Naive B cell (primary cell): ENCODE data around the gene PDCD5. TPM values are rescaled to one million over a fixed set of nuclear protein-coding genes. Genes with fewer than 3 reads are reported as not detected.
"Not testable (repeated sequence)": the region's sequence is repeated elsewhere in the genome, so short reads cannot be mapped to it uniquely, and the experiment has no call there.

ENCODE experiments used
- ATAC-seq, 2 donors: fragments of 150-1000 bp; cut with Tn5 transposase; 2 replicates each; pipeline ENCODE4 v1.10.0; 2021; ENCODE audit warnings: low read depth in 2 of 2, mild to moderate bottlenecking in 2 of 2, moderate library complexity in 2 of 2
- DNase-seq: peaks from one replicate; pipeline ENCODE4 v3.0.0; 2022
- H3K27ac Mint-ChIP-seq, 6 donors: one replicate each; pipeline ENCODE4 v1.8.0; 2020 to 2022; ENCODE audit warnings: mild to moderate bottlenecking in 6 of 6, mixed read lengths in 6 of 6, moderate library complexity in 5 of 6, inconsistent platforms in 2 of 6
- H3K27me3 Mint-ChIP-seq, 3 donors: one replicate each; pipeline ENCODE4 v1.8.0; 2021 to 2022; ENCODE audit warnings: mixed read lengths in 3 of 3, mild to moderate bottlenecking in 1 of 3
- H3K36me3 Mint-ChIP-seq, 2 donors: one replicate each; pipeline ENCODE4 v1.8.0; 2020 to 2022; ENCODE audit warnings: mixed read lengths in 2 of 2, inconsistent platforms in 1 of 2, mild to moderate bottlenecking in 1 of 2
- H3K4me1 Mint-ChIP-seq, 3 donors: one replicate each; pipeline ENCODE4 v1.8.0; 2020 to 2022; ENCODE audit warnings: mixed read lengths in 3 of 3, inconsistent platforms in 1 of 3, mild to moderate bottlenecking in 1 of 3, moderate library complexity in 1 of 3
- H3K4me3 Mint-ChIP-seq, 8 donors: one replicate each; pipeline ENCODE4 v1.8.0; 2020 to 2022; ENCODE audit warnings: mild to moderate bottlenecking in 8 of 8, mixed read lengths in 8 of 8, moderate library complexity in 8 of 8, inconsistent platforms in 2 of 8
- H3K9me3 Mint-ChIP-seq, 7 donors: one replicate each; pipeline ENCODE4 v1.8.0; 2020 to 2022; ENCODE audit warnings: mixed read lengths in 7 of 7, mild to moderate bottlenecking in 5 of 7, inconsistent platforms in 2 of 7, moderate library complexity in 1 of 7
- polyA plus RNA-seq, 6 donors: library from polyadenylated mRNA; unstranded; fragments of 300-500 nt; fragmentation: Illumina TruSeq; gene quantifications; one replicate each; pipeline ENCODE4 v1.2.3, GENCODE V29; 2021; ENCODE audit warnings: low read depth in 6 of 6

The PDCD5 gene, protein sequence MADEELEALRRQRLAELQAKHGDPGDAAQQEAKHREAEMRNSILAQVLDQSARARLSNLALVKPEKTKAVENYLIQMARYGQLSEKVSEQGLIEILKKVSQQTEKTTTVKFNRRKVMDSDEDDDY
- polyA plus RNA-seq: 100 to 1,000 TPM in 2 of 6 donors, 10 to 100 TPM in 4; 83.3 to 130 (median 96.5) TPM

DNA sequence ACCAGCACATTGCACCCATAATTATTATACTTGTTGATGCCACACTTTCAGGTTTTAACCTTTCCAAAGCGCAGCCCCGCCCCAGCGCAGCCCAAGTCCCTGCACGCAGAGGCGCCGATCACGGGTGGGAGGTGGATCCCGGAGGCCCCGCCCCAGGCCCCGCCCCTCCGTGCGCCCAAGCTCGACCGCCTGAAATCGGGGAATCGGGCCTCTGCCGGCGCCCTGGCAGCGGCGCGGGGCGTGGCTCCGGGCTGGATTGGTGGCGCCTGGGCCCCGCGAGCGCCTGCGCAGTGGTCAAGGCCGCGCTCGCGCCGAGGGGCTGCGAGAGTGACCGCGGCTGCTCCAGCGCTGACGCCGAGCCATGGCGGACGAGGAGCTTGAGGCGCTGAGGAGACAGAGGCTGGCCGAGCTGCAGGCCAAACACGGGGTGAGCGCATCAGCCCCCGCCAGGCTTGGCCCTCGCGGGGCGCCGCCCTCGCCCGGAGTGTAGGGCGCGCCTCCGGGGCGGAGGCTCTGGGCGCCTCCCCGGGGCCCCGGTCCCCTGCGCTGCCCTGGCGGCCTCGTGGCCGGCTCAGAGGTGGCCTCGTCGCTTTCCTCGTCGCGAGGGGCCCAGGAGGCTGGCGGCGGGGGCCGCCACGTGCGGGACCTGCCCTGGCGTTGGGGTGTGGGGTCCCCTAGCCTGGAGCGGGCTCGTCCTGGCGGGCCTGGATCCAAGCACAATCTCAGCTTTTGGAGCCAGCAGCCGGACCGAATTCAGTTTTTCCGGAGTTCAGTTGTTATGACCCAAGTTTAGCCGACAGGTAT, at the start of gene PDCD5:
Gene PDCD5, plus strand, starts transcription at position 290 of the 804 bp plus-strand sequence. Its CDS starts 72 bp downstream, at position 362.
- Mint-ChIP-seq H3K4me1 (peaks cover 10 to 23% (median 21%) of the 10 kb centered on the region in 3 donors), H3K9me3 (peaks cover 0 to 2% (median 0%) of the 10 kb centered on the region in 7 donors), H3K36me3 (peaks cover 0 to 3% of the 10 kb centered on the region in 2 donors), H3K4me3 (peak within 1 kb of the TSS; percentile 91 to 97 (median 95)), H3K27ac (peak within 1 kb of the TSS; percentile 78 to 96 (median 87)), H3K27me3 (peaks cover 2 to 18% (median 17%) of the 10 kb centered on the region in 3 donors)
- peak; percentile 90 for DNase-seq
- ATAC-seq: peak; percentile 91 to 93

DNA sequence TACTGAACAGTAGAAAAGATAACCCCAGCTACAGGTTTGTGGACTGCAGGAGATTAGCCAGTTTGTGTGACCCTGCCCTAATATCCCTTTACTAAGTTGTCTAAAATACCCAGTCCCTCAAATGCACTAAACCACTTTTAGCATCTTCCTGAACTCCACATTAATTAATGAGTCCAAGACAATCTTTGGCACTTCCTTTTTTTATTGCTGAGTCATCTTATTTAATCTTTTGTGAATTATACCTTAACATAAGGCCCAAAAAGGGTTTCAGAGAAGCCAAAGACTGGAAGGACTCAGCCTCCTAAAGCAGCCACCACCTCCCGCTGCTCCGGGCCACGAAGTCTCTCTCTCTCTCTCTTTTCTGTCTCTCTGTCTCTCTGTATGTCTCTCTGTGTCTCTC, 48.8 kb upstream of the PDCD5 start:
- no peak for ATAC-seq
- H3K9me3 Mint-ChIP-seq: peaks cover 12 to 58% (median 36%) of the 10 kb centered on the region in 7 donors
- no peak for DNase-seq
- peaks cover 10 to 18% (median 11%) of the 10 kb centered on the region in 3 donors for H3K27me3 Mint-ChIP-seq
- H3K36me3 Mint-ChIP-seq: peaks cover 0 to 10% of the 10 kb centered on the region in 2 donors
- H3K4me1 Mint-ChIP-seq: no peaks in the 10 kb centered on the region
- H3K4me3 Mint-ChIP-seq: peak overlapping the region in 1 of 8 donors; percentile 59
- H3K27ac Mint-ChIP-seq: no peak overlapping the region

DNA sequence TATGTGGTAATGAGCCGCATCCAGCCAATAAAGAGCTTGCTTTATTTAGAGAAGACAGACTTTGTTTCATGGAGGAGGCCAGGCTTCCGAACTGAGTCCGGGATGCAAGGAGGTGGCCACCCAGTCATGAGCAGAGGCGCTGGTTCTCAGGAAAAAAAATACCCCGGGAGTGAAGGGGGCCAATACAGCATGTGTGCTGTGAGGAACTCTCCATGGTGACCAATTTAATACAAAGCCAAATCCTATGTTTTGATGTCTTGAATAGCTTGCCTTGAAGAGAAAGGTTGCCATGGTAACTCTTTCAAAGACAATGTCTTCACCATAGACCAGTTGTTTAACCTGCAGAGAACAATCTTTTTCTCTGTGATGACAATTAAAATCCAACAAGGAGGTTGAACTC, 43.4 kb upstream of the PDCD5 start:
- no peak for ATAC-seq
- H3K9me3 Mint-ChIP-seq: peaks cover 12 to 40% (median 29%) of the 10 kb centered on the region in 7 donors
- H3K4me3 Mint-ChIP-seq: no peak overlapping the region
- peaks cover 0 to 15% of the 10 kb centered on the region in 2 donors for H3K36me3 Mint-ChIP-seq
- no peak for DNase-seq
- H3K27me3 Mint-ChIP-seq: peaks cover 19 to 30% (median 19%) of the 10 kb centered on the region in 3 donors
- H3K27ac Mint-ChIP-seq: no peak overlapping the region
- H3K4me1 Mint-ChIP-seq: no peaks in the 10 kb centered on the region

DNA sequence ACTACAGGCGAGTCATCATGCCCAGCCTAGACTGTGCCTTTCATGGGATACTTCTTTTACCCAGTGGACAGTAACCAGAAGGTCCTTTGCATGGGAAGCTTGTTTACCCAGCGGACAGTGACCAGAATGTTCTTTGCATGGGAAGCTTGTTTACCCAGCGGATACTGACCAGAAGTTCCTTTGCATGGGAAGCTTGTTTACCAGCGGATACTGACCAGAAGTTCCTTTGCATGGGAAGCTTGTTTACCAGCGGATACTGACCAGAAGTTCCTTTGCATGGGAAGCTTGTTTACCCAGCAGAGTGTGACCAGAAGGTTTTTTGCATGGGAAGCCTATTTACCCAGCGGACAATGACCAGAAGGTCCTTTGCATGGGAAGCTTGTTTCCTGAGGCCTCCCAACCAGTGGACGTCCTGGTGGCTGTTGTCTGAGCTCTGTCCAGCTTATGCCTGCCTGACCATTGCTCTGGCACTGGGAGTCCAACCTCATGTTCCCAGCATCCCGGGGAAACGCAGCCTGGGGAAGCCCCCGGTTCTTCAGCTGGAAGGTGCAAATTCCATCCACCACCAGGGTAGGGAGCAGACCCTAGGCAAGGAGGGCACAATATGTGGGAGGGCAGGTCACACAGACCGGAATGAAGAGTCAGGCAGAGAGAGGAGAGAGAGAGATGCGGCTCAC, 41.6 kb upstream of the PDCD5 start:
- no peak overlapping the region for H3K4me3 Mint-ChIP-seq
- no peak for ATAC-seq
- peaks cover 8 to 26% (median 19%) of the 10 kb centered on the region in 7 donors for H3K9me3 Mint-ChIP-seq
- peaks cover 14 to 30% (median 14%) of the 10 kb centered on the region in 3 donors for H3K27me3 Mint-ChIP-seq
- H3K4me1 Mint-ChIP-seq: no peaks in the 10 kb centered on the region
- no peak overlapping the region for H3K27ac Mint-ChIP-seq
- peaks cover 0 to 9% of the 10 kb centered on the region in 2 donors for H3K36me3 Mint-ChIP-seq
- no peak for DNase-seq

DNA sequence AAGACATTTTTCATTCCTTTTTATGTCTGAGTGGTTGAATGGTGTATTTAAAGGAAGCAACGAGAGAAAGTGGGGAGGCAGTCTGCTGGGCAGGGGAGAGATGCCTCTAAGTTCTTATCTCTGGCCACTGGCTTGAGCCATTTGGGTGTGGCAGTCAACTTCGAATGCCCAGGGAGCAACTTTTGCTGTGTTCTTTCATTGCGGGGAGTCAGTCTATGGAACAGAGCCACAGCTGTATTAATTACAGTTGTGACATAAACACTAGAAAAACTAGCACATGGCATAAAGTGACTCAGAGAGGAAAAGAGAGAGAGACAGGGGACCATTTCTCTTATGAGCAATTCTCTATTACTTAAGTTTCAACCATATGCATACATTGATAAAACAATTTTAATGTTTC, 40.4 kb upstream of the PDCD5 start:
- Mint-ChIP-seq H3K4me1 (no peaks in the 10 kb centered on the region), H3K4me3 (no peak overlapping the region), H3K36me3 (peaks cover 0 to 9% of the 10 kb centered on the region in 2 donors), H3K27ac (no peak overlapping the region), H3K9me3 (peaks cover 8 to 17% (median 12%) of the 10 kb centered on the region in 7 donors), H3K27me3 (peaks cover 11 to 30% (median 14%) of the 10 kb centered on the region in 3 donors)
- DNase-seq (no peak), ATAC-seq (no peak)

DNA sequence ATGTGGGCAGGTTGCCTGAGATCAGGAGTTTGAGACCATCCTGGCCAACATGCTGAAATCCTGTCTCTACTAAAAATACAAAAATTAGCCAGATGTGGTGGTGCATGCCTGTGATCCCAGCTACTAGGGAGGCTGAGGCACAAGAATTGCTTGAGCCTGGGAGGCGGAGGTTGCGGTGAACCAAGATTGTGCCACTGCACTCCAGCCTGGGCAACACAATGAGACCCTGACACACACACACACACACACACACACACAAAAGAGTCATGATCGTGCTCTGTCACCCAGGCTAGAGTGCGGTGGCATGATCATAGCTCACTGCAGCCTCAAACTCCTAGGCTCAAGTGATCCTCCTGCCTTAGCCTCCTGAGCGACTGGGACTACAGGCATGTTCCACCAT, 39.6 kb upstream of the PDCD5 start:
- not testable (repeated sequence) for DNase-seq, H3K4me1 Mint-ChIP-seq, H3K4me3 Mint-ChIP-seq, H3K27ac Mint-ChIP-seq, ATAC-seq, H3K36me3 Mint-ChIP-seq
- H3K27me3 Mint-ChIP-seq: peaks cover 11 to 28% (median 14%) of the 10 kb centered on the region in 3 donors
- peaks cover 6 to 14% (median 11%) of the 10 kb centered on the region in 7 donors for H3K9me3 Mint-ChIP-seq

DNA sequence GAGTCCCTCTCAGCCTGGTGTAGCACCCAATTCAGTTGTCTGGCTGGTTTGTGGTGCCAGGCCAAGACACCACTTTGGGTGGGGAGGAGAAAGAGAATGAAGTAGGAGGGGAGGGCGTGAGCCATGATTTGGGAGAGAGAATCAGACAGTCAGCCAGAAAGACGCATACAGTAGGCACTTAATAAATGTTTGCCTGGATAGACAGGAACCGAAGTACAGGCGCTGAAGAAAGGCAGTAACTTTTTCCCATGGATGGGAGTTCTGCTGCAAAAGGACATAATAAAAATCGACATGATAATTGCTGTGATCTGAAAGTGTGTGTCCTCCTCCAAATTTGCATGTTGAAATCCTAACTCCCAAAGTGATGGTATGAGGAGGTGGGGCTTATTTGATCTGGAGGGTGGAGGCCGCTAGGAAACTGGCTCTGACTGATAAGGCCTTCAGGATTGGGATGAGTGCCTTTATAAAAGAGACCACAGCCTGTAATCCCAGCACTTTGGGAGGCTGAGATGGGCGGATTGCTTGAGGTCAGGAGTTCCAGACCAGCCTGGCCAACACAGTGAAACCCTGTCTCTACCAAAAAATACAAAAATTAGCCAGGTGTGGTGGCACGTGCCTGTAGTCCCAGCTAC, 38.4 kb upstream of the PDCD5 start:
- Mint-ChIP-seq H3K4me1 (no peaks in the 10 kb centered on the region), H3K36me3 (peaks cover 0 to 9% of the 10 kb centered on the region in 2 donors), H3K4me3 (no peak overlapping the region), H3K27ac (no peak overlapping the region), H3K9me3 (peaks cover 6 to 13% (median 9%) of the 10 kb centered on the region in 7 donors), H3K27me3 (peaks cover 11 to 26% (median 23%) of the 10 kb centered on the region in 3 donors)
- no peak for DNase-seq
- no peak for ATAC-seq

DNA sequence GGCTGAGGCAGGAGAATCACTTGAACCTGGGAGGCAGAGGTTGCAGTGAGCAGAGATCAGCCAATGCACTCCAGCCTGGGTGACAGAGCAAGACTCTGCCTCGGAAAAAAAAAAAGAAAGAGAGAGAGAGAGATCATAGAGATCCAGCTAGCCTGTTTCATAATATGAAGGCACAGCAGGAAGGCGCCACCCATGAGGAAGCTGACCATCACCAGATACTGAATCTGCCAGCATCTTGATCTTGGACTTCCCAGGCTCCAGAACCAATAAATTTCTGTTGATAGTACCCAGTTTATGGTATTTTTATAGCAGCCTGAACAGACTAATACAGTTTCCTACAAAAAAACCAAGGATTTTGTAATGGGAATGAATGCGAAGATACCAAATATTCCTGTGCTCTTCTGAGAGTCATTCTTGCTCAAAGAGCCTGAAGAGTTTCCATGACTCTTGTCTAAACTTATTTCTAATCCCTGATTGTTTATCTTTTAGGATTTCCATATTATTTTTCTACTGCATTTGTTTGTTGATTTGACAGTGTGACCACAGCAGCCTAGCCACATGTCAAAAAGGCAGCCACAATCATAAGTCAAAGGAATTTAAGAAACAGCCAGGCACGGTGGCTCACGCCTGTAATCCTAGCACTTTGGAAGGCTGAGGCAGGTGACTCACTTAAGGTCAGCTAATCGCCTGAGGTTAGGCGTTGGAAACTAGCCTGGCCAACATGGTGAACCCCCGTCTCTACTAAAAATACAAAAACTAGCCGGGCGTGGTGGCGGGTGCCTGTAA, 37.7 kb upstream of the PDCD5 start:
- ATAC-seq (no peak), DNase-seq (no peak)
- H3K27me3 Mint-ChIP-seq: peaks cover 7 to 28% (median 26%) of the 10 kb centered on the region in 3 donors
- peaks cover 3 to 11% (median 6%) of the 10 kb centered on the region in 7 donors for H3K9me3 Mint-ChIP-seq
- peaks cover 0 to 6% of the 10 kb centered on the region in 2 donors for H3K36me3 Mint-ChIP-seq
- H3K4me1 Mint-ChIP-seq: no peaks in the 10 kb centered on the region
- peak overlapping the region in 1 of 6 donors; percentile 3 for H3K27ac Mint-ChIP-seq
- H3K4me3 Mint-ChIP-seq: no peak overlapping the region

DNA sequence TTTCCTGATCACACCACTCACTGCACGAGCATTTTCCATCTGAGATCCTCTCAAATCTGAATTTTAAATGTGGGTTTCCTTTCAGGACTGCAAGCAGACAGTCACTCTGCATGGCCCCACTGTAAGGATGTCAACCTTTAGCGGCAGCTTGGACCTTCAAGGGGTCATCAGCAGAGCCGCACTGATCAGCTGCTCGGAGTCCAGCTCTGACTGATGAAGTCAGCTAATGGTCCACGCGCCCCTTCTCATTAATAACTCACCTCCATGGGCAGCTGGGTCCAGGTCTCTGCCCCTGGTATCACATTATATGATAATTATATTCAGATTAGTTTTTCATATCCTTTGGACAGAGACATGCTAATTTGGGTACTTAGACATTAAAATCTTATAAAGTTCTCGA, 36.1 kb upstream of the PDCD5 start:
- H3K36me3 Mint-ChIP-seq: no peaks in the 10 kb centered on the region
- H3K9me3 Mint-ChIP-seq: peaks cover 0 to 5% (median 0%) of the 10 kb centered on the region in 7 donors
- ATAC-seq: no peak
- peak overlapping the region in 1 of 6 donors; percentile 38 for H3K27ac Mint-ChIP-seq
- H3K4me3 Mint-ChIP-seq: no peak overlapping the region
- no peak for DNase-seq
- H3K27me3 Mint-ChIP-seq: peaks cover 6 to 28% (median 26%) of the 10 kb centered on the region in 3 donors
- H3K4me1 Mint-ChIP-seq: no peaks in the 10 kb centered on the region

DNA sequence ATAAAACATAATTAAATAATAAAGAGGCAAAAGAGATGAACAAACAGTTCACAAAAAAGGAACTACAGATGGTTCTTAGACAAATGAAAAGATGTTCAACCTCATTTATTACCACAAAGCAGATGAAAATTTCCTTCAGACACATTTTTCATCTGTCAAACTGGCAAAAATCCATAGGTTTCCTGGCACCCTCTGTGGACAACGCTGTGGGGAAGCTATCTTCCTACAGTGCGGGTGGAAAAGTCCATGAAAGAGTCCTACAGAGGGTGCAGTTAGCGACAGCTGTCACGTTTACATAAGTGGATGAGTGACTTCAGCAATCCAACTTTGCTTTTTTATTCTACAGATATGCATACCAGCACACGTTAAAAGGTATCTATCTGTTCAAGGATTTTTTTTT, 30.3 kb upstream of the PDCD5 start:
- DNase-seq (no peak), ATAC-seq (no peak)
- Mint-ChIP-seq H3K27me3 (peaks cover 4 to 13% (median 7%) of the 10 kb centered on the region in 3 donors), H3K27ac (no peak overlapping the region), H3K4me1 (no peaks in the 10 kb centered on the region), H3K4me3 (no peak overlapping the region), H3K36me3 (no peaks in the 10 kb centered on the region), H3K9me3 (peaks cover 0 to 5% (median 0%) of the 10 kb centered on the region in 7 donors)

DNA sequence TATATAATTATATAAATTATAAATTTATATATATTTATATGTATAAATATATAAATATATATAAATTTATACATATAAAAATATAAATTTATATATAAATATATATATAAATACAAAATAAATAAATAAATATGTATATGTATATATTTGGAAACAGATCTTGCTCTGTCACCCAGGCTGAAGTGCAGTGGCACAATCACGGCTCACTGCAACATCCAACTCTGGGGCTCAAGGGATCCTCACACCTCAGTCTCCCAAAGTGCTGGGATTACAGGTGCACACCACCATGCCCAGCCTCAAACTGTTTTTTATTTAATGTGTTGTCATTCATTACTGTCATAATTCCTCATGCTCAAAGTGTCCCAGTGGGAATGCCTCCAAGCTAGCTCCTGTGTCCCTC, 25.2 kb upstream of the PDCD5 start:
- no peak overlapping the region for H3K27ac Mint-ChIP-seq
- DNase-seq: no peak
- H3K27me3 Mint-ChIP-seq: peaks cover 7 to 15% (median 13%) of the 10 kb centered on the region in 3 donors
- peaks cover 0 to 2% (median 0%) of the 10 kb centered on the region in 7 donors for H3K9me3 Mint-ChIP-seq
- ATAC-seq: no peak
- no peaks in the 10 kb centered on the region for H3K4me1 Mint-ChIP-seq
- no peaks in the 10 kb centered on the region for H3K36me3 Mint-ChIP-seq
- no peak overlapping the region for H3K4me3 Mint-ChIP-seq

DNA sequence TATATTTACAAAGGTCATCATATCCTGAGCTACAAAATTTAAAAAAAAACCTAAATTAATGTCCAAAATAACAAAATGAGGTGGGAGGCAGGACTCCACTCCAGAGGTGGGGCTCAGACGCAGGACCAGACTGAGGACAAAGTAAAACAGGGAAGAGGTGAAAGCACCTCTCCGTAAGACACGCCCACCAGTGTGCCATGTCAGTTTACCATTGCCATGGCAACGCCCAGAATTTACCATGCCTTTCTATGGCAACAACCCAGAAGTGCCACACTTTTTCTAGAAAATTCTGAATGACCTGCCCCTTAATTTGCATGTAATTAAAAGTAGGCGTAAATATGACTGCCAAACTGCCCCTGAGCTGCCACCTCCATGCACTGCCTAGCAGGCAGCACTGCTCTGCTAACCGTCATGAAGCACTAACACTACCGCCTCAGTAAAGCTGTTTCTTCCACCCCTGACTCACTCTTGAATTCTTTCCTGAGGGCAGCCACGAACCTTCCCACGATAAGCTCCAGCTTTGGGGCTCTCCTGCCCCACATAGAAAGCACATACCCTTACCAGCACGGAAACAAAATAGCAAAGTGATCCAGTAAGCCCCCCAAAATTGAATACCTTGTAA, 22.3 kb upstream of the PDCD5 start:
- ATAC-seq: no peak
- Mint-ChIP-seq H3K27ac (no peak overlapping the region), H3K4me1 (no peaks in the 10 kb centered on the region), H3K27me3 (peaks cover 8 to 19% (median 15%) of the 10 kb centered on the region in 3 donors), H3K9me3 (peaks cover 0 to 2% (median 0%) of the 10 kb centered on the region in 7 donors), H3K4me3 (no peak overlapping the region), H3K36me3 (no peaks in the 10 kb centered on the region)
- DNase-seq: no peak
